ENCODE measurements around the gene NAPSA.
"Not testable (repeated sequence)": the region's sequence is repeated elsewhere in the genome, so short reads cannot be mapped to it uniquely, and the experiment has no call there.

NAPSA gene

GRCh38 chr19:50365434-50366306, at the start of gene NAPSA:
Gene NAPSA, minus strand, starts transcription at chr19:50365639. Its CDS starts 18 bp downstream, at chr19:50365621.
- DNase-seq = no peak

GRCh38 chr19:50413531-50413930, 48.1 kb upstream of the NAPSA start:
- DNase-seq = no peak

- no peak for DNase-seq
Measured at GRCh38 chr19:50413096-50413495, 47.7 kb upstream of the NAPSA start.

GRCh38 chr19:50412419-50412818, 47.0 kb upstream of the NAPSA start:
- DNase-seq = no peak

- no peak for DNase-seq
Measured at GRCh38 chr19:50410109-50410508, 44.7 kb upstream of the NAPSA start.

GRCh38 chr19:50409347-50409746, 43.9 kb upstream of the NAPSA start:
- DNase-seq = no peak

GRCh38 chr19:50406829-50407228, 41.4 kb upstream of the NAPSA start:
- DNase-seq = no peak

- DNase-seq = no peak
Measured at GRCh38 chr19:50406156-50406820, 40.8 kb upstream of the NAPSA start.

- no peak for DNase-seq
Measured at GRCh38 chr19:50402544-50403301, 37.3 kb upstream of the NAPSA start.

GRCh38 chr19:50401605-50402450, 36.4 kb upstream of the NAPSA start:
- no peak for DNase-seq

- no peak for DNase-seq
Measured at GRCh38 chr19:50399368-50399745, 33.9 kb upstream of the NAPSA start.

GRCh38 chr19:50398675-50399367, 33.4 kb upstream of the NAPSA start:
- no peak for DNase-seq

- DNase-seq = no peak
Measured at GRCh38 chr19:50394017-50394416, 28.6 kb upstream of the NAPSA start.

- DNase-seq = no peak
Measured at GRCh38 chr19:50393589-50393988, 28.1 kb upstream of the NAPSA start.

GRCh38 chr19:50392759-50393158, 27.3 kb upstream of the NAPSA start:
- no peak for DNase-seq

GRCh38 chr19:50390952-50391351, 25.5 kb upstream of the NAPSA start:
- not testable (repeated sequence) for DNase-seq

GRCh38 chr19:50390295-50390694, 24.9 kb upstream of the NAPSA start:
- DNase-seq = not testable (repeated sequence)

- no peak for DNase-seq
Measured at GRCh38 chr19:50387868-50388245, 22.4 kb upstream of the NAPSA start.

GRCh38 chr19:50387176-50387867, 21.9 kb upstream of the NAPSA start:
- no peak for DNase-seq

- no peak for DNase-seq
Measured at GRCh38 chr19:50384685-50385535, 19.5 kb upstream of the NAPSA start.
